Vagina (tissue), 2 donors: Measurements from ENCODE around the gene DNM3. TPM values are rescaled to one million over a fixed set of nuclear protein-coding genes. Genes with fewer than 3 reads are reported as not detected.
A peak's percentile ranks its signal among the peaks of the same experiment; 100 is the strongest.

Experiments used
- DNase-seq, 2 donors: peaks; one replicate each; pipeline ENCODE4 v3.0.0-alpha.2; 2017; ENCODE audit errors: extremely low spot score in 2 of 2
- H3K27ac ChIP-seq: fragments of 200-600 bp; sonication (generic); one replicate; pipeline ENCODE4 v1.5.1; 2019
- H3K27me3 ChIP-seq: fragments of 200-600 bp; sonication (generic); one replicate; pipeline ENCODE4 v1.5.1; 2019
- H3K36me3 ChIP-seq, 2 donors: fragments of 200-600 bp; sonication (generic); one replicate each; pipeline ENCODE4 v1.5.1; 2017 to 2019
- H3K4me1 ChIP-seq: fragments of 200-600 bp; sonication (generic); one replicate; pipeline ENCODE4 v1.5.1; 2019
- H3K4me3 ChIP-seq, 2 donors: fragments of 200-600 bp; sonication (generic); 1 replicate in 1 of 2; 2 replicates in 1 of 2; pipeline ENCODE4 v1.5.1; 2016 to 2019
- H3K9me3 ChIP-seq: fragments of 200-600 bp; sonication (generic); one replicate; pipeline ENCODE4 v1.5.1; 2019
- CTCF ChIP-seq, 3 experiments: fragments of 450-650 bp in 2 of 3; fragments of 200-600 bp in 1 of 3; sonication (generic) in 1 of 3; IDR thresholded peaks; one replicate each; pipeline ENCODE4 v1.5.1; 2017 to 2019; ENCODE audit warnings: antibody characterized with exemption in 3 of 3, mild to moderate bottlenecking in 2 of 3, moderate library complexity in 2 of 3
- POLR2A ChIP-seq, 2 donors: fragments of 450-650 bp; IDR thresholded peaks; one replicate each; pipeline ENCODE4 v1.6.1; 2017; ENCODE audit warnings: antibody characterized with exemption in 2 of 2, mild to moderate bottlenecking in 2 of 2, moderate library complexity in 2 of 2
- POLR2AphosphoS5 ChIP-seq, 2 donors: sonication (generic); formaldehyde crosslinking; IDR thresholded peaks; one replicate each; pipeline ENCODE4 v1.9.0; 2017; ENCODE audit warnings: antibody characterized with exemption in 2 of 2, mild to moderate bottlenecking in 2 of 2, low read depth in 1 of 2; ENCODE audit not compliant: insufficient read depth in 1 of 2
- intact Hi-C: fragments of 100-400 bp; cut with DNase I; formaldehyde crosslinking; loops from one replicate; pipeline ENCODE4 v1.15.1; 2023
- total RNA-seq: library from RNA; depleted of rRNA; stranded (reverse); fragments of >200 nt; gene quantifications from one replicate; pipeline ENCODE4 v1.2.3, GENCODE V29; 2016

The DNM3 gene
- total RNA-seq, 1 donor from 2014 or later: 15.5 TPM

DNA sequence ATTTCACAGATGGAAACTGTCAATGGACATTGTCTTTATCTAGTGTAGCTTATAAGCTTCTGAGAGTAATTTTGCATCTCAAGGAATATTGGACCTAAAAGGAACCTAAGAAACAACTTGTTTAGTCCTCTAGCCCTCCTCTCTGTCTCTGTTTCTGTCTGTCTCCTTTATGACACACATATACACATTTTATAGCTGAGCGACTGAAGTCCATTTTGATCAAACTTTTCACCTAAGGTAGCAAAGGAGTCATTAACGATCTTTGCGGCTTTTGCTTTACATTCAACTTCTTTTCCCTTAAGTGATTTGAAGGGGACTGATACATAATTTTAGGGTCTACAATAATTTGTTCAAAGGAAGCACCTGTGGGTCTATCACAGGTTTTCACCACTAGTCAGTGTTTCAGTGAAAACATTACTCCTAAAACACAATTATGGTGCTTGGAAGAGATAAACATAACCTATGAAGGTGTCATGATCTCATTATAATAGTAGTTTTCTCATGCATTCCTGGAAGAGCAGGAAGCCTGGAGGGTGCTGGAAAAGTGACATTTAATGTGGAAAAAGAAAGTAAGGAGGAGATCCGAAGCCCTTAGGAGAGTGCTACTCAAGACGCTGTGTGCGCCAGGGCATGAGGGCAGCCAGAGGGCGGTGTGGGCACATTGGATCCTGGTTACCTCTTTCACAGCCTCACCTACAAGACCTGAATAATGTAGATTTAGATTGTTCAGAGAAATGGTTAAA, 248.6 kb downstream of the DNM3 start:
- H3K27me3 ChIP-seq: no peaks in the 10 kb centered on the region
- no peaks in the 10 kb centered on the region for H3K36me3 ChIP-seq
- TF ChIP-seq POLR2AphosphoS5 (IDR thresholded peaks at IDR 0.05; ENCODE audit: insufficient read depth in 1 of 2, low read depth in 1 of 2) (no peak), CTCF (IDR thresholded peaks at IDR 0.05) (peak; percentile 19 to 43 (median 26))
- no peaks in the 10 kb centered on the region for H3K4me1 ChIP-seq
- no peak for DNase-seq
- no peak overlapping the region for H3K4me3 ChIP-seq
- H3K27ac ChIP-seq: no peak overlapping the region
- intact Hi-C loops: no loop called here
- H3K9me3 ChIP-seq: no peaks in the 10 kb centered on the region

DNA sequence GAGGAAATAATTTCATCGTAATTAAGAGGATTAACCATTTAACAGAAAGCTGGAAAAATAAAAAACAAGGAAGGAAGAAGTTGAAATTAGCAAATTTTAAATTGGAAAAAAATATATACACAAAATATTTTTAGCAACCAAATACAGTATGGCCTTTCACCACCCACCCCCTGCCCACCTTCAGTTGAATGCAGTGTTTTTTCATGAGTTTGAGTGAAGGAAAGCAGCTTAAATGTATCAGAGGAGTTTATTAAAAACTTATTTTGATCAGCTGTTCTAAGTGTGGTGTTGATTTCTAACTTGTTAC, 249.2 kb downstream of the DNM3 start:
- Histone ChIP-seq H3K4me3 (no peak overlapping the region), H3K27me3 (no peaks in the 10 kb centered on the region), H3K9me3 (no peaks in the 10 kb centered on the region), H3K36me3 (no peaks in the 10 kb centered on the region), H3K27ac (no peak overlapping the region), H3K4me1 (no peaks in the 10 kb centered on the region)
- intact Hi-C loops: no loop called here
- DNase-seq: no peak
- TF ChIP-seq POLR2AphosphoS5 (IDR thresholded peaks at IDR 0.05; ENCODE audit: insufficient read depth in 1 of 2, low read depth in 1 of 2): no peak
- no peak for TF ChIP-seq CTCF (IDR thresholded peaks at IDR 0.05)
- no peak for TF ChIP-seq POLR2A (IDR thresholded peaks at IDR 0.05)

- no peaks in the 10 kb centered on the region for H3K36me3 ChIP-seq
- H3K27me3 ChIP-seq: no peaks in the 10 kb centered on the region
- no peak for DNase-seq
- H3K27ac ChIP-seq: no peak overlapping the region
- no peak for TF ChIP-seq POLR2A (IDR thresholded peaks at IDR 0.05)
- no peak for TF ChIP-seq POLR2AphosphoS5 (IDR thresholded peaks at IDR 0.05; ENCODE audit: insufficient read depth in 1 of 2, low read depth in 1 of 2)
- no peak for TF ChIP-seq CTCF (IDR thresholded peaks at IDR 0.05)
- H3K9me3 ChIP-seq: no peaks in the 10 kb centered on the region
- H3K4me3 ChIP-seq: no peak overlapping the region
- no peaks in the 10 kb centered on the region for H3K4me1 ChIP-seq
- intact Hi-C loops: no loop called here
Observed at GRCh38 chr1:172095846-172096245, 254.5 kb downstream of the DNM3 start.

GRCh38 chr1:172105230-172105629, 263.9 kb downstream of the DNM3 start:
- no peak overlapping the region for H3K27ac ChIP-seq
- no peak for DNase-seq
- H3K27me3 ChIP-seq: no peaks in the 10 kb centered on the region

More at GRCh38 chr1:172105230-172105629, 263.9 kb downstream of the DNM3 start:
- Histone ChIP-seq H3K9me3 (no peaks in the 10 kb centered on the region), H3K36me3 (no peaks in the 10 kb centered on the region), H3K4me3 (no peak overlapping the region), H3K4me1 (no peaks in the 10 kb centered on the region)
- intact Hi-C loops: no loop called here
- TF ChIP-seq POLR2A (IDR thresholded peaks at IDR 0.05) (no peak), POLR2AphosphoS5 (IDR thresholded peaks at IDR 0.05; ENCODE audit: insufficient read depth in 1 of 2, low read depth in 1 of 2) (no peak), CTCF (IDR thresholded peaks at IDR 0.05) (no peak)
